NCI-H1417 treated with DMSO at 0.1 percent for 48 hours (cell line): ENCODE measurements around the gene ANKRD39.
"Not testable (repeated sequence)": the region's sequence is repeated elsewhere in the genome, so short reads cannot be mapped to it uniquely, and the experiment has no call there.

ENCODE experiments used
- DNase-seq: peaks from one replicate; lab custom pipeline; 2025; lab: John Stamatoyannopoulos, UW

Gene ANKRD39

DNA sequence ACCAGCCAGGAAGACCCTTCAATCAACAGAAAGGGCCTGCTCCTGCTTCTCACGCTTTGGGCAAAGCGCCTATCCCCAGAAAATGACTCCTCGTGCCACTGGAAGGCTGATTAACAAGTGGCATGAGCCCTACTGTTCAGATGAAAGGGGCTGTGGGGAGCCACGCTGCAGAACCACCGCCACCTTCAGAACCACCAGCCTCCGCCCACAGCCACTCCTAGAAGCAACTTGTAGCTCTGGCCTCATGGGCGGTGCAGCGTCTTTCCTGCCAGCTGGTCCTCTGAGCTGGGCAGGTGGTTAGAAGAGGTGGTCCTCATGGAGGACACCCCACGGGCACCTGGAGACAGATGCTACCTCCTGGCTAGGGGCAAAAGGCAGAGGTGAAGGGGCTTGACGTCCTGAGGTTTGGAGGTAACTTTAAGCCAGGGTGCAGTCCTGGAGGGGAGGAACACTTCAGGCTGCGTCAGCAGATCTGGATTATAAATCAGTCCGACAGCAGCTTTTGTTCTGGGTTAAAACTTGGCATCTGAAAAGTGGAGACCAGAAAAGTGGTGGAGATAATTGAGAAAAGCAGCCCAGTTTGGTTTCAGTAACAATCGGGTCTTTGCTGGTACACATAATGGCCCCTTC lies 12.9 kb upstream of the ANKRD39 start:
- no peak for DNase-seq

DNA sequence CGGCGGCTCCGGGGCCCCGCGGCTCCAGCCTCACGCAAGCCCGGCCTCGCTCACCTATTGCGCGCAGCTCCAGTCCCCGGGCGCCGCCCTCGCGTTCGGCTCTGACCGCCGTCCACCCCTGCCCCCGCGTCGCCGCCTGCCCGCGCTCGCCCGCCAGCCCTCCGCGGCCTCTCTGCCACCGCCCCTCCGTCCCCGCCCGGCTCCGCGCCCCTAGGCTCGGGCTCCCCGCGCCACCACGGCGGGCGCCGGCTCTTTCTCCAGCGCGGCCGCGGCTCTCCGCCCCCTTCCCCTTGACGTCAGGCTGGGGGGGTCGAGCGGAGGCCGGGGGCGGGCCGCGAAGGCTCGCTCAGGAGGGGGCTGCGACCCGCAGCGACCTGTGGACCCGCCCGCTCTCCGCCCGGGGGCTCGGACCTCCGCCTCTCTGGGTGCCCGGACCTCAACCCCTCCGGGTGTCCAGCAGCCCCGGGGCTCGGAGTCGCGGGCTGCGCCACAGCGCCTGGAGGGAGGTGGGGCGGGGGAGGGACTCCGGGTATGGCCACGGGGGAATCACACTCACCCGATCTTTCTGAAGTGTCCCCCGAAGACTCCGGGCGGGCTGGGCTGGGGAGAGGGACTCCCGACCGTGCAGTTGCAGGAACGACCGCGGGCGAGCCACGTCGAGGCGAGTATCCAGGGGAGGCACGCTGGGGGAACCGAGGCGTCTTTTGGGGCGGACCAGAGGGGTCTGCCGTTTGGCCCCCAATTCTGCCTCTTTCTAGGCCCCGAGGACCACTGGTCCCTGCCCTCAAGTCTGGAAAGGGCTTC lies 12.2 kb upstream of the ANKRD39 start, which contains the start of gene SEMA4C:
Gene SEMA4C (minus strand): TSS at position 259 of the 804 bp plus-strand sequence. CDS start 2,194 bp downstream, outside the sequence.
- no peak for DNase-seq

- no peak for DNase-seq
These were observed 11.5 kb upstream of the ANKRD39 start for GRCh38 chr2:96869281-96869821.

DNA sequence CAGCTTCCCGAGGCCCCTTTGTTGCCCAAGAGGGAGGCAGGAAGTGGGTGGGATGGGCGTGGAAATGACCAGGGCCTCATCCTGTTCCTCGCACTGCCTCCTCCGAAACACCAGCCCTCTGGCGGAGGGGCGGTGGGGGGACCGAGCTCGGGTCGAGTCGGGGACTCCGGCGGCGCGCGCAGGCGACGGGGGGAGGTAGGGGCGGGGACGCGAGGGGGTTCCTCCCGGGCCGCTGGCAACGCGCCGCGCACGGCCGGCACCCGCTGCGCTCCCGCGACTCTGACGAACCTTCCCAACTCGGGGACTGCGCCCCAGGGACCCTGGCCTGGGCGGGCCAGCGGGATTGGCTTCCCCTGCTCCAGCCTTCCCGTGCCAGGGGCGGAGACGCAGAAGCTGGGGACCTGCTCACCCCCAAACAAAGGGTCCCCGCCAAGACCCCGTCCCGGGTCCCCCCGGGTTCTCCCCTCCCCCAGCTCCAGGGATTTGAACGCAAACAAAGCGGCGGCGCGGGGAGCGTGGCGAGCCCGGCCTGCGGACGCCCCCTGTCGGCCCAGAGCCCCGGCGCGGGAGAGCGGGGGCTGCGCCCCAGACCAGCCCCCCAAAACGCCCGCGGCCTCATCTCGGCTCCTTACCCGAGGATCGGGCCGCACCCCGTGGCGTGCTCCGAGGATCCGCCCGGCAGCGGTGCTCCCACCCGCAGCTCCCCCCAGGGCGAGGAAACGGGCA lies 10.9 kb upstream of the ANKRD39 start:
- no peak for DNase-seq

GRCh38 chr2:96867756-96868554 lies 10.1 kb upstream of the ANKRD39 start:
- no peak for DNase-seq

GRCh38 chr2:96866986-96867755 lies 9.4 kb upstream of the ANKRD39 start:
- DNase-seq = no peak

DNA sequence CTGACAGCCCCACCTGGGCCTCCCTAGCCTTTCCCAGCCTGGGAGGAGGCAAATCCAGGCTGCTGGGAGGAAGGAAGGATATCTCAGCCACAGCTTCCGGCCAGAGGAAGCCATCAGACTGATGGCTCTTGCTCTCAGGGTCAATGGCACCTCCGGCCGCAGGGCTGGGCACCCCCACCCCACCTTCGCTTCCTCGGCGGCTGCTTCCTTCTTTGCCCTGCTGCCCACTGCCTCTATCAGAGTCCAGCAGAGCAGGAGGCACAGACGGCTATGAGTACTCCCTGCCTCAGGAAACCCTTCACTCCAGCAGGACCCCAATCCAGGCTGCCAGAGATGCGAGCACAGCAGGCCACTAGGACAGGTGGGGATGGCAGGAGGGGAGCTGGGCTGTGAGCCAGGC lies 8.8 kb upstream of the ANKRD39 start:
- DNase-seq = no peak

DNA sequence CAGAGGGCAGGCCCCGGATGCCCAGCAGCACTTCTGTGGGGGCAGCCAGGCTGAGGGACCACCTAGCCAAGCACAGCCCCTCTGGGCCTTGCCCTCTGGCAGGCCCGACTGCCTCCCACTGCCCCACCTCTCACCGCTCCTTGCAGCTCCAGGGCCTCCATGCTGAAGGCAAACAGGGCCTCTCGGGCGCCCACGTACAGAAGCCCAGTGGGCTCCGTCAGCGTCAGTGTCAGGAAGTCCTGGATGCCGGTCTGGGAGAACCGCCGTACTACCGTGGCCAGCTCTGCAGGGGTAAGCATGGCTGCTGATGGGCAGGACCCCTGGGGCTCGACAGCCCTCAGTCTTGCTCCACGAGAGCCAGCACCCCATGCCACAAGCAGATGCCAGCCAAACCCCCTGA lies 8.3 kb upstream of the ANKRD39 start:
- no peak for DNase-seq

GRCh38 chr2:96865654-96866053 lies 7.8 kb upstream of the ANKRD39 start:
- DNase-seq = no peak

- no peak for DNase-seq
These were observed 6.7 kb upstream of the ANKRD39 start for GRCh38 chr2:96864343-96865091.

GRCh38 chr2:96863575-96864342 lies 5.9 kb upstream of the ANKRD39 start:
- DNase-seq = no peak

DNA sequence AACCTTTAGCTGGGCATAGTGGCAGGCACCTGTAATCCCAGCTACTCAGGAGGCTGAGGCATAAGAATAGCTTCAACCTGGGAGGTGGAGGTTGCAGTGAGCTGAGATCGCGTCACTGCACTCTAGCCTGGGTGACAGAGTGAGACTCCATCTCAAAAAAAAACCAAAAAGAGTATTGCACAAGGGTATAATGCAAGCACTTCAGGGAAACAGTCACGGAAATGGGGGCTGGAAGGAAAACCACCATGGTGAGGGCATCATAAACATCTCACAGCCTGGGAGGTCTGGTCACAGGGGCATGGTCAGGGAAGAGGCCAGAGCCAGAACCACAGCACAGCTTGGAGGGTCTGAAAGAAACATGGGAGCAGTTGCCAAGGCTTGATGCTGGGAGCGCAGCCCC lies 5.2 kb upstream of the ANKRD39 start:
- not testable (repeated sequence) for DNase-seq

- DNase-seq = no peak
These were observed 3.3 kb upstream of the ANKRD39 start for GRCh38 chr2:96861074-96861473.

DNA sequence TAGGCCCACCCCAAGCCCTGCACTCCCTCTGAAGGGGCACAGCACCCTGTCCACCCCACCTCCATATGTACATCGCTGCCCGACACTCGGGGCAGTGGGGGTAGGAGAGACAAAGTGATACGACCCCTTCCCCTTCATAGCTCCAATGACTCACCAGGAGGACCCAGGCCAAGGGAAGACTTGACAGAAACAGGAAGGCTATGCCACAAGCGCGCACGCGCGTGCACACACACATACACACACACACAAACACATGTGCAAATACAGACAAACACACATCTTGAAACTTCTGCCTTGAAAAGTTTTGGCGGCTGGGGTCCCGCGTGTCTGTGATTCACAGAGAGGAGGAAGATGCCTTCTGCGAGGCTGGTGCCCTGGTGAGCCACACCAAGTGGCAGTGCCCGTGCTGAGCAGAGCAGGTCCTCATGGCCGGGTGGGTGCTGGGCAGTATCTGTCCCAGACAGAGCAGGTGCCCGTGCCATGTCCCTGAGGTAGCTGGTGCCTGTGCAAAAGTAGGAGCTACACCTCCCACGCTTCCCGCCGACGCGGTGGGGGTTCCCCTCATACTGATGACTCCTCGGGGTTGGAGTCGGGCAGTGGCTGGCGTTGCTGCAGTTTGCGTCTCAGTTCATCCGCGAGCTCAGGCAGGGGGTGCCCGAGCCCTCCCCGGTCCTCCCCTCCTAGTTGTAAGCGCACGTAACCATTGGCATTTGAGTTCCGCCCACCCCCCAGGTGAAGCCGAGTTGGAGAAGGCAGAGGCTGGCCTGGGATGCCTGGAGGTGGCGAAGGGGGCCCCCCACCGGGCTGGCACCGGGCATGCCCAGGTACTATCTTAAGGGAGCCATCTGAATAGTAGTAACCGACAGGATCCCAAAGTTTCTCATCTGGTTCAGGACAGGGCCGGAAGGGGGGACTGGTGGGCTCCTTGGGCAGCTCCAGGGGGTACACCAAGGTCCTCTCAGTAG lies 2.5 kb upstream of the ANKRD39 start:
- DNase-seq = no peak

- DNase-seq = no peak
These were observed 1.9 kb upstream of the ANKRD39 start for GRCh38 chr2:96859681-96860064.

- DNase-seq = no peak
These were observed 1.4 kb upstream of the ANKRD39 start for GRCh38 chr2:96859099-96859649.

- no peak for DNase-seq
These were observed 795 bp downstream of the ANKRD39 start for GRCh38 chr2:96856776-96857666.
